Hepatocyte (in vitro differentiated cells): ENCODE data around the gene CIP2A. TPM values are rescaled to one million over a fixed set of nuclear protein-coding genes. Genes with fewer than 3 reads are reported as not detected.

Source experiments
- DNase-seq: peaks from one replicate; pipeline ENCODE4 v3.0.0-alpha.2; 2016; ENCODE audit warnings: low spot score
- H2AFZ ChIP-seq: fragments of 200-600 bp; sonication (generic); 2 replicates; pipeline ENCODE4 v1.6.0; 2016; ENCODE audit warnings: antibody characterized with exemption, mild to moderate bottlenecking
- H3K27ac ChIP-seq: fragments of 200-600 bp; sonication (generic); 2 replicates; pipeline ENCODE4 v1.5.1; 2016; ENCODE audit warnings: mild to moderate bottlenecking
- H3K27me3 ChIP-seq: fragments of 200-600 bp; sonication (generic); 2 replicates; pipeline ENCODE4 v1.6.1; 2016
- H3K36me3 ChIP-seq: fragments of 200-600 bp; sonication (generic); replicated peaks from 2 replicates; pipeline ENCODE4 v1.5.1; 2016; ENCODE audit warnings: low read depth; ENCODE audit not compliant: insufficient read depth
- H3K4me1 ChIP-seq: fragments of 200-600 bp; sonication (generic); 2 replicates; pipeline ENCODE4 v1.5.1; 2016; ENCODE audit warnings: mild to moderate bottlenecking, moderate library complexity; ENCODE audit not compliant: insufficient read depth
- H3K4me2 ChIP-seq: fragments of 200-600 bp; sonication (generic); 2 replicates; pipeline ENCODE4 v1.6.0; 2016
- H3K4me3 ChIP-seq: fragments of 200-600 bp; sonication (generic); 2 replicates; pipeline ENCODE4 v1.5.1; 2016; ENCODE audit warnings: mild to moderate bottlenecking
- H3K79me2 ChIP-seq: fragments of 200-600 bp; sonication (generic); 2 replicates; pipeline ENCODE4 v1.6.0; 2017; ENCODE audit warnings: mild to moderate bottlenecking
- H3K9me2 ChIP-seq: fragments of 200-600 bp; sonication (generic); replicated peaks from 2 replicates; pipeline ENCODE4 v1.6.0; 2017; ENCODE audit warnings: mild to moderate bottlenecking; ENCODE audit not compliant: insufficient read depth
- H3K9me3 ChIP-seq: fragments of 200-600 bp; sonication (generic); 2 replicates; pipeline ENCODE4 v1.5.1; 2016; ENCODE audit warnings: low read depth, mild to moderate bottlenecking
- H4K20me1 ChIP-seq: fragments of 200-600 bp; sonication (generic); 2 replicates; pipeline ENCODE4 v1.6.0; 2016; ENCODE audit warnings: mild to moderate bottlenecking; ENCODE audit not compliant: insufficient read depth, poor library complexity, severe bottlenecking
- EZH2 ChIP-seq: fragments of 200-600 bp; sonication (generic); IDR thresholded peaks from 2 replicates; pipeline ENCODE4 v1.6.1; 2016; ENCODE audit warnings: antibody characterized with exemption, mild to moderate bottlenecking, borderline replicate concordance
- EZH2phosphoT487 ChIP-seq: fragments of 200-600 bp; sonication (generic); IDR thresholded peaks from one replicate; pipeline ENCODE4 v1.6.1; 2018; ENCODE audit warnings: antibody characterized with exemption, mild to moderate bottlenecking, low read depth, moderate library complexity; ENCODE audit not compliant: unreplicated experiment, severe bottlenecking
- WGBS: methylation state at CpG from one replicate; pipeline ENCODE4 v1.1.6; 2016; ENCODE audit warnings: low lambda C conversion rate; ENCODE audit errors: missing lambda C conversion rate; 5-methylcytosine and 5-hydroxymethylcytosine counted together
- polyA plus RNA-seq: library from polyadenylated mRNA; unstranded; fragments of >200 nt; fragmentation: Nextera tagmentation; extraction: Ambion mirVana; gene quantifications from 2 replicates; pipeline ENCODE4 v1.2.1, GENCODE V29; 2016
- total RNA-seq: library from RNA; depleted of rRNA; stranded (reverse); fragments of >200 nt; gene quantifications from 2 replicates; pipeline ENCODE4 v1.2.3, GENCODE V29; 2014
- TF ChIP-seq, protein P1 (sequence below): fragments of 200-600 bp; sonication (generic); IDR thresholded peaks from 2 replicates; pipeline ENCODE4 v1.5.1; 2016; ENCODE audit warnings: antibody characterized with exemption, mild to moderate bottlenecking; ENCODE audit not compliant: poor library complexity

Gene CIP2A
- total and polyA plus RNA-seq, 2 experiments from 2014 or later = 3.7 to 9.8 TPM

DNA sequence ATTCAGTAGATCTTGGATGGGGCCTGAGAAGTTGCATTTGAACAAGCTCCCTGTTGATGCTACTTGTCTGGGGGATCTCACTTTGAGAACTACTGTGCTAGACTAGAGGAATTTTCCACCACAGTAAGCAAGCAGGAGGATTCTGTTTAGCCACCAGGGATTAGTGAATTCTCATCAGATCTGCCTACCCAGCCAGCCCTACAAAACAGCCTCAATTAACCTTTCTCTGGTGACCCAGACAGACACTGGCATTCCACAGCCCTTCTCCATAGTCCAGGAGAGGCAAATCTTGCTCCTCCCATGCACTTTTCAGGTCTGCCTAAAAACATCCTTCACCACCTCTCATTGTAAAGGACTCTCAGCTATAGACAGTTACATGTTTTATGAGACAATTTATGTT lies 62.1 kb downstream of the CIP2A start:
- H3K79me2 ChIP-seq = no peaks in the 10 kb centered on the region
- no peaks in the 10 kb centered on the region for H4K20me1 ChIP-seq
- TF ChIP-seq EZH2 = no peak
- TF ChIP-seq EZH2phosphoT487 = no peak
- TF ChIP-seq, protein P1, sequence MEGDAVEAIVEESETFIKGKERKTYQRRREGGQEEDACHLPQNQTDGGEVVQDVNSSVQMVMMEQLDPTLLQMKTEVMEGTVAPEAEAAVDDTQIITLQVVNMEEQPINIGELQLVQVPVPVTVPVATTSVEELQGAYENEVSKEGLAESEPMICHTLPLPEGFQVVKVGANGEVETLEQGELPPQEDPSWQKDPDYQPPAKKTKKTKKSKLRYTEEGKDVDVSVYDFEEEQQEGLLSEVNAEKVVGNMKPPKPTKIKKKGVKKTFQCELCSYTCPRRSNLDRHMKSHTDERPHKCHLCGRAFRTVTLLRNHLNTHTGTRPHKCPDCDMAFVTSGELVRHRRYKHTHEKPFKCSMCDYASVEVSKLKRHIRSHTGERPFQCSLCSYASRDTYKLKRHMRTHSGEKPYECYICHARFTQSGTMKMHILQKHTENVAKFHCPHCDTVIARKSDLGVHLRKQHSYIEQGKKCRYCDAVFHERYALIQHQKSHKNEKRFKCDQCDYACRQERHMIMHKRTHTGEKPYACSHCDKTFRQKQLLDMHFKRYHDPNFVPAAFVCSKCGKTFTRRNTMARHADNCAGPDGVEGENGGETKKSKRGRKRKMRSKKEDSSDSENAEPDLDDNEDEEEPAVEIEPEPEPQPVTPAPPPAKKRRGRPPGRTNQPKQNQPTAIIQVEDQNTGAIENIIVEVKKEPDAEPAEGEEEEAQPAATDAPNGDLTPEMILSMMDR = no peak
- no peaks in the 10 kb centered on the region for H3K4me1 ChIP-seq
- H2AFZ ChIP-seq = no peak overlapping the region
- H3K36me3 ChIP-seq = no peaks in the 10 kb centered on the region
- H3K4me3 ChIP-seq = no peak overlapping the region
- no peaks in the 10 kb centered on the region for H3K27me3 ChIP-seq
- no peaks in the 10 kb centered on the region for H3K9me2 ChIP-seq
- no peak overlapping the region for H3K27ac ChIP-seq
- no peak overlapping the region for H3K4me2 ChIP-seq
- no peak for DNase-seq
- no peaks in the 10 kb centered on the region for H3K9me3 ChIP-seq

- Histone ChIP-seq H3K36me3 (no peaks in the 10 kb centered on the region), H3K4me2 (no peak overlapping the region), H3K9me3 (no peaks in the 10 kb centered on the region), H3K4me3 (no peak overlapping the region), H4K20me1 (no peaks in the 10 kb centered on the region), H3K27me3 (no peaks in the 10 kb centered on the region), H3K9me2 (no peaks in the 10 kb centered on the region), H2AFZ (no peak overlapping the region), H3K79me2 (no peaks in the 10 kb centered on the region), H3K4me1 (no peaks in the 10 kb centered on the region), H3K27ac (no peak overlapping the region)
- whole genome bisulfite sequencing = 93% methylated on average over 2 of the region's 2 CpGs
- TF ChIP-seq EZH2phosphoT487 (no peak), EZH2 (no peak)
- TF ChIP-seq, protein P1 = no peak
- no peak for DNase-seq
Observed at GRCh38 chr3:108525971-108526370, 63.3 kb downstream of the CIP2A start.

- H3K9me2 ChIP-seq = no peaks in the 10 kb centered on the region
- no peak overlapping the region for H2AFZ ChIP-seq
- no peaks in the 10 kb centered on the region for H3K4me1 ChIP-seq
- H3K9me3 ChIP-seq = no peaks in the 10 kb centered on the region
- no peak overlapping the region for H3K4me3 ChIP-seq
- no peaks in the 10 kb centered on the region for H3K36me3 ChIP-seq
- no peak overlapping the region for H3K27ac ChIP-seq
- DNase-seq = no peak
- H3K4me2 ChIP-seq = no peak overlapping the region
- TF ChIP-seq EZH2 = no peak
- TF ChIP-seq EZH2phosphoT487 = no peak
- TF ChIP-seq, protein P1 = no peak
- H3K79me2 ChIP-seq = no peaks in the 10 kb centered on the region
- no peaks in the 10 kb centered on the region for H4K20me1 ChIP-seq
- WGBS = 85% methylated on average over 2 of the region's 2 CpGs
- no peaks in the 10 kb centered on the region for H3K27me3 ChIP-seq
Observed at GRCh38 chr3:108525256-108525655, 64.0 kb downstream of the CIP2A start.

DNA sequence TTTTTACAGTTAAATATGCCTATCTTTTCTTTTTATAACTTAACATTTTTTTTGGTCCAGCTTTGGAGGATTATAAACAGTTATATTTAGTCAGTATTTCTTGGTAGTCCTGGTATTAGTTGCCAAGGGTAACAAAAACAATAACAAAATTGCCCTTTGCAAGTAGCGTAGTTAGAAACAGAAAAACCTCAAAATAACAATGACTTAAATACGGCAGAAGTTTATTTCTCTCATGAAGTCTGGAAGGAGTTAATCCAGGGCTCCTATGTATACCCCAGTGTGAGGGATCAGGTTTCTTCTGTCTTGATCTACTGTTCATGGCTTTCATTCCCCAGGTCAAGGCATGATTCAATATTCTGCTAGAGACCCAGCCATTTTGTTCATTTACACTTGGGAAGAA lies 64.7 kb downstream of the CIP2A start:
- H3K27ac ChIP-seq = no peak overlapping the region
- H3K9me3 ChIP-seq = no peaks in the 10 kb centered on the region
- no peaks in the 10 kb centered on the region for H4K20me1 ChIP-seq
- no peaks in the 10 kb centered on the region for H3K4me1 ChIP-seq
- no peaks in the 10 kb centered on the region for H3K9me2 ChIP-seq
- no peak overlapping the region for H3K4me3 ChIP-seq
- no peak overlapping the region for H2AFZ ChIP-seq
- WGBS = 31% methylated on average over 2 of the region's 2 CpGs
- TF ChIP-seq EZH2phosphoT487 = no peak
- TF ChIP-seq, protein P1 = no peak
- no peak for TF ChIP-seq EZH2
- no peak overlapping the region for H3K4me2 ChIP-seq
- no peaks in the 10 kb centered on the region for H3K79me2 ChIP-seq
- H3K27me3 ChIP-seq = no peaks in the 10 kb centered on the region
- no peaks in the 10 kb centered on the region for H3K36me3 ChIP-seq
- DNase-seq = no peak
